ENCODE results near the gene CLDN6.
"Not testable (repeated sequence)": the region's sequence is repeated elsewhere in the genome, so short reads cannot be mapped to it uniquely, and the experiment has no call there.

Gene CLDN6

GRCh38 chr16:3056336-3057180 lies 38.6 kb upstream of the CLDN6 start:
- peak overlapping the region; percentile 77 for H3K4me3 Mint-ChIP-seq
- peaks cover 69% of the 10 kb centered on the region for H3K4me1 Mint-ChIP-seq
- peaks cover 69% of the 10 kb centered on the region for H3K36me3 Mint-ChIP-seq
- DNase-seq (ENCODE audit: low spot score in 2 of 2) = no peak
- H3K27ac Mint-ChIP-seq = peak overlapping the region; percentile 90
- no peak for ATAC-seq
- no peaks in the 10 kb centered on the region for H3K9me3 Mint-ChIP-seq

DNA sequence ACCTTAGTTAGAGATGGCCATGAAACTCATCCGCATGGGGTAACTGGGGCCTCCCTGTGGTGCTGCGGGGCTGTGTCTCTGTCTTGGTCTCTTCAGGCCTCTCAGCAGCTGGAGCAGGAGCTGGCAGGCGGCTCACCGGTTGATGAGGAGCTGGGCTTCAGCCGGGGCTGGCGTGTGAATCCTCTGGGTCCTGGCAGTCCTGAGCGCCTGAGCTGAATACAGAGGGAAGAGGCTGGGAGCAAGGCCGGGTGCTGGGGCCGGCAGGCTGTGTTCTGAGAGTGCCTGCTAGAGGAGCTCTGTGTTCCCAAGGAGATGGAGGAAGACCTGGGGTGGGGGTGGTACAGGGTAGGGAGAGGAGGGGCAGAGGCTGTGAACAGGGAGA lies 37.7 kb upstream of the CLDN6 start:
- Mint-ChIP-seq H3K4me1 (peaks cover 75% of the 10 kb centered on the region), H3K27ac (peak overlapping the region; percentile 90), H3K36me3 (peaks cover 73% of the 10 kb centered on the region), H3K4me3 (peak overlapping the region; percentile 77)
- DNase-seq (ENCODE audit: low spot score in 2 of 2); ATAC-seq; H3K9me3 Mint-ChIP-seq: not testable (repeated sequence)

GRCh38 chr16:3054965-3055733 lies 37.2 kb upstream of the CLDN6 start:
- peak; percentile 2 for ATAC-seq
- peak overlapping the region; percentile 77 for H3K4me3 Mint-ChIP-seq

GRCh38 chr16:3053330-3053710 lies 35.3 kb upstream of the CLDN6 start:
- H3K4me3 Mint-ChIP-seq = peak overlapping the region; percentile 77
- H3K27ac Mint-ChIP-seq; DNase-seq (ENCODE audit: low spot score in 2 of 2); H3K9me3 Mint-ChIP-seq: not testable (repeated sequence)
- H3K36me3 Mint-ChIP-seq = peaks cover 70% of the 10 kb centered on the region
- peaks cover 67% of the 10 kb centered on the region for H3K4me1 Mint-ChIP-seq
- ATAC-seq = peak; percentile 49

More at GRCh38 chr16:3054965-3055733, 37.2 kb upstream of the CLDN6 start:
- Mint-ChIP-seq H3K9me3 (no peaks in the 10 kb centered on the region), H3K4me1 (peaks cover 71% of the 10 kb centered on the region), H3K36me3 (peaks cover 76% of the 10 kb centered on the region), H3K27ac (peak overlapping the region; percentile 90)
- DNase-seq (ENCODE audit: low spot score in 2 of 2) = no peak

DNA sequence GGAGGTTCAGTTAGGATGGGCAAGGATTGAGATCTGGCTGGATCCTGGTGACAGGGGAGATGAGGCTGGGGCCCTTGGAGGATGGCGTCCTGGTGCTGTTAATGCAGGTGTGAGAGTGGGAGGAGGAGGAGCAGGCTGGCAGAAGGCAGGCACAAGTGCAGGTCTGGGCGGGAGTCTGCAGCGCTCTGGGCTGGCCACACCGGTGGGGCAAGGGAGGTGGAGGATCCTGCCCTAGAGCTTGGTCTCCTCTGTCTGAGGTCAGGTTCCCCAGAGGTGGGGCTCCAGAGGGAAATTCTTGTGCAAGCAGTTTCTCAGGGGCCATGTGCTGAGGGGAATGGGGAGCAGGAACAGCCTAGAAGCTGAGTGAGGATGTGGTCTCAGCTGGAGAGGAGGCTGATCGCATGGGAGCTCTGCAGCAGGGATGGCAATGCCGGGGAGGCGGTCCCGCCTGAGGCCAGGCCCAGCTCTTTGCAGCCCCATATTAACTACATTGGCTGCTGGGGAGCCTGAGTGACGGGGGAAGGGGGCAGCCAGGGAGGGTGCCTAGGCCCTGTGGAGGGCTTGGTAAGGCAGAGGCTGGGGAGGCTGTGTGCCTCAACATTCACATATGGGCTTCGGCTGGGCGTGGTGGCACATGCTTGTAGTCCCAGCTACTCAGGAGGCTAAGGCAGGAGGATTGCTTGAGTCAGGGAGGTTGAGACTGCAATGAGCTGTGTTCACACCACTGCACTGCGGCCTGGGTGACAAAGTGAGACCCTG lies 34.8 kb upstream of the CLDN6 start:
- Mint-ChIP-seq H3K36me3 (peaks cover 73% of the 10 kb centered on the region), H3K27ac (peak overlapping the region; percentile 76), H3K4me1 (peaks cover 71% of the 10 kb centered on the region)
- not testable (repeated sequence) for DNase-seq (ENCODE audit: low spot score in 2 of 2); H3K4me3 Mint-ChIP-seq; H3K9me3 Mint-ChIP-seq
- ATAC-seq = peak; percentile 72

- Mint-ChIP-seq H3K9me3 (no peaks in the 10 kb centered on the region), H3K4me1 (peaks cover 59% of the 10 kb centered on the region), H3K27ac (no peak overlapping the region), H3K4me3 (no peak overlapping the region), H3K36me3 (peaks cover 66% of the 10 kb centered on the region)
- ATAC-seq = no peak
- DNase-seq (ENCODE audit: low spot score in 2 of 2) = no peak
These were observed 33.5 kb upstream of the CLDN6 start for GRCh38 chr16:3051494-3051893.

DNA sequence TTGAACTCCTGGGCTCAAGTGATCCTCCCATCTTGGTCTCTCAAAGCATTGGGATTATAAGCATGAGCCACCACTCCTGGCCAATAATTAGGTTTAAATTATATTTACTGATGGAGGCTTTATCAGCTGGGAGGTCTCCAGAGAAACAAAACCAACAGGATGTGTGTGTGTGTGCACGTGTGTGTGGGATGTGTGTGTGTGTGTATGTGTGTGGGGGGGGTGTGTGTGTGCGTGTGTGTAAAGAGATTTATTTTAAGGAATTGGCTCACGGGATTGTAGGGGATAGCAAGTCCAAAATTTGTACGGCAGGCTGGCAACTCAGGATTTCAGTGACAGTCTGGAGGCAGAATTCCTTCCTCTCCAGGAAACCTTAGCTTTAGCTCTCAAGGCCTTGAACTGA lies 33.0 kb upstream of the CLDN6 start:
- peak overlapping the region; percentile 50 for H3K27ac Mint-ChIP-seq
- H3K9me3 Mint-ChIP-seq = no peaks in the 10 kb centered on the region
- H3K4me3 Mint-ChIP-seq = no peak overlapping the region
- DNase-seq (ENCODE audit: low spot score in 2 of 2) = no peak
- H3K36me3 Mint-ChIP-seq = peaks cover 62% of the 10 kb centered on the region
- H3K4me1 Mint-ChIP-seq = peaks cover 54% of the 10 kb centered on the region
- no peak for ATAC-seq

DNA sequence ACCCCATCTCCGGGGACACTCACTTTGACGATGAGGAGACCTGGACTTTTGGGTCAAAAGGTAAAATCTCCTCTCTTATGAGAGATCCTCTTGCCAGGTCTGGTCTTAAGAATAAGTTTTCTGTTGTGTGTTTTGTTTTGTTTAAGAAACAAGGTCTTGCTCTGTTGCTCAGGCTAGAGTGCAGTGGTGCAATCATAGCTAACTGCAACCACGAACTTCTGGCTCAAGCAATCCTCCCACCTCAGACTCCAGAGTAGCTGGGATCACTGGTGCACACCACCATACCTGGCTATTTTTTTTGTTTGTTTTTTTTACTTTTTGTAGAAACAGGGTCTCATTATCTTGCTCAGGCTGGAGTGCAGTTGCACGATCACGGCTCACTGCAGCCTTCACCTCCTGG lies 32.5 kb upstream of the CLDN6 start:
- ATAC-seq (no peak), DNase-seq (ENCODE audit: low spot score in 2 of 2) (no peak)
- Mint-ChIP-seq H3K27ac (peak overlapping the region; percentile 50), H3K9me3 (no peaks in the 10 kb centered on the region), H3K4me1 (peaks cover 49% of the 10 kb centered on the region), H3K36me3 (peaks cover 59% of the 10 kb centered on the region), H3K4me3 (no peak overlapping the region)

DNA sequence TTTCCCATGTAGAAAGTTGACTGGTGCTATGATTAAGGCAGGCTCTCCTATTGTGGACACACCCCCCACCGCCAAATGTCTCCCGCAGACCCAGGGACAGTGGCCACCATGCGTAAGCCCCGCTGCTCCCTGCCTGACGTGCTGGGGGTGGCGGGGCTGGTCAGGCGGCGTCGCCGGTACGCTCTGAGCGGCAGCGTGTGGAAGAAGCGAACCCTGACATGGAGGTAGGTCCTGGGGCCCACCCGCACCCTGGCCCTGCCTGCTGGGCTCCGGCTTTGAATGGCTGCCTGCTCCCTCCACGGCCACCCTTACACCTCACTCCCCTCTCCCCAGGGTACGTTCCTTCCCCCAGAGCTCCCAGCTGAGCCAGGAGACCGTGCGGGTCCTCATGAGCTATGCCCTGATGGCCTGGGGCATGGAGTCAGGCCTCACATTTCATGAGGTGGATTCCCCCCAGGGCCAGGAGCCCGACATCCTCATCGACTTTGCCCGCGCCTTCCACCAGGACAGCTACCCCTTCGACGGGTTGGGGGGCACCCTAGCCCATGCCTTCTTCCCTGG lies 32.0 kb upstream of the CLDN6 start:
- H3K4me1 Mint-ChIP-seq = peaks cover 49% of the 10 kb centered on the region
- ATAC-seq (no peak), DNase-seq (ENCODE audit: low spot score in 2 of 2) (no peak)
- H3K9me3 Mint-ChIP-seq = no peaks in the 10 kb centered on the region
- peak overlapping the region; percentile 50 for H3K27ac Mint-ChIP-seq
- H3K36me3 Mint-ChIP-seq = peaks cover 59% of the 10 kb centered on the region
- no peak overlapping the region for H3K4me3 Mint-ChIP-seq

DNA sequence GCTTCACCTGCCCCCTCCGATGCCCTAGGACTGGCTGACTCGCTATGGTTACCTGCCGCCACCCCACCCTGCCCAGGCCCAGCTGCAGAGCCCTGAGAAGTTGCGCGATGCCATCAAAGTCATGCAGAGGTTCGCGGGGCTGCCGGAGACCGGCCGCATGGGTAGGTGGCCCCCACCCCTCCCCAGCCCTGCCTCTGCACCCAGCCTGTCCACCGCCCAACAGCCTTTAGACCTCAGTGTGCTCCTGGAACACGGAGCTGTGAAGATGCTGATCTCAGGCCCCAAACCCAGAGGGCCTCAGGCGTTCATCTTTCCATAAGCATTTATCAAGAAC lies 29.4 kb upstream of the CLDN6 start:
- Mint-ChIP-seq H3K4me1 (peaks cover 37% of the 10 kb centered on the region), H3K9me3 (no peaks in the 10 kb centered on the region), H3K4me3 (peak overlapping the region; percentile 76), H3K36me3 (peaks cover 42% of the 10 kb centered on the region), H3K27ac (peak overlapping the region; percentile 45)
- DNase-seq (ENCODE audit: low spot score in 2 of 2) = no peak
- ATAC-seq = peak; percentile 9

GRCh38 chr16:3046641-3047386 lies 28.8 kb upstream of the CLDN6 start:
- peak overlapping the region; percentile 45 for H3K27ac Mint-ChIP-seq

DNA sequence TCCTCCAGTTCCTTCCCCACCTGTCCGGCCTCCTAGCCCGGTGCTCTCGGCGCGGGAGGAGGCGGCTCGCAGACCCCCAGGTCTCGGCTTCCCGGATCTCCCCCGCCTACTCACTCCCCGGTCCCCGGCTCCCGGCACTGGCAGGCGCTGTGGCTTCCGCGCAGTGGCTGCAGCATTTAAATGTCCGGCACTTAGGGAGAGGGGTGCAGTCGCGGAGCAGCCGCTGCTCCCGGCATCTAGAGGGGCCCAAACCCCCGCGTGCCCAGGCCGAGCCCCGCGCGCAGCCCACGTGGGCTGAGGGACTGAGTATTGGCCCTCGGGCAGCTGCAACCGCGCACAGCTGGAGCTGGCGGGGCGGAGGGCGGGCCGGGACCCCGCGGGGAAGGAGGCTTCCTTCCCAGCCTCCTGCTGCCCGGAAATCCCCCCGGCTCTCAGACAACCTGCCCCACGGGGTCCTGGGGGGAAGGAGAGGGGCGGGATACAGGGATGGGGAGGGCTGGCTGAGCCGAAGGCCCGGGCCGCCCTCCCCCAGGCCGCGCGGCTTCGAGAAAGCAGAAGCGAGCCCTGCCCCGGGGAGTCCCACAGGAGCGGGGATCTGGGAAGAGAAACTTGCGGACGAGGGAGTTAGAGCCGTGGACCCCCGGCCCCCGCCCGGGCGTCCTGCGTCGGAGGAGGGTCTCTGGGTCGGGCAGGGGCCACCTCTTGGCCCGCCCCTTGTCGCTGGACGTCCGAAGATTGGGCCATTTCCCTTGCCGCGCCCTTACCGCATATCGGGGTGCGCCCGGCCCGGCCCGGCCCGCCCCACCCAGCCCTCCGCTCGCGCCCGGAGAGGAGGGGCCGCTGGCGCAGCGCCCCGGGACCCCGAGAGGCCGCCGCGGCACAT lies 28.0 kb upstream of the CLDN6 start, which contains the start of gene MMP25:
Gene MMP25, plus strand, starts transcription at position 804 of the 883 bp plus-strand sequence. CDS start 357 bp downstream, outside the sequence.
- peaks cover 26% of the 10 kb centered on the region for H3K4me1 Mint-ChIP-seq
- no peaks in the 10 kb centered on the region for H3K9me3 Mint-ChIP-seq
- H3K4me3 Mint-ChIP-seq = peak within 1 kb of the TSS; percentile 76
- peak within 1 kb of the TSS; percentile 68 for H3K27ac Mint-ChIP-seq
- peak; percentile 57 for ATAC-seq
- peak in 1 of 2 donors; percentile 75 for DNase-seq (ENCODE audit: low spot score in 2 of 2)
- peaks cover 30% of the 10 kb centered on the region for H3K36me3 Mint-ChIP-seq

More at GRCh38 chr16:3046641-3047386, 28.8 kb upstream of the CLDN6 start:
- DNase-seq (ENCODE audit: low spot score in 2 of 2) (no peak), ATAC-seq (peak; percentile 45)
- Mint-ChIP-seq H3K9me3 (no peaks in the 10 kb centered on the region), H3K4me3 (peak overlapping the region; percentile 76), H3K4me1 (peaks cover 32% of the 10 kb centered on the region), H3K36me3 (peaks cover 37% of the 10 kb centered on the region)

GRCh38 chr16:3044708-3045107 lies 26.7 kb upstream of the CLDN6 start:
- H3K4me3 Mint-ChIP-seq = peak overlapping the region; percentile 76
- H3K27ac Mint-ChIP-seq = peak overlapping the region; percentile 68
- DNase-seq (ENCODE audit: low spot score in 2 of 2) (no peak), ATAC-seq (no peak)
- no peaks in the 10 kb centered on the region for H3K9me3 Mint-ChIP-seq
- H3K4me1 Mint-ChIP-seq = peaks cover 22% of the 10 kb centered on the region
- peaks cover 25% of the 10 kb centered on the region for H3K36me3 Mint-ChIP-seq

Data from stimulated activated effector memory CD8-positive, alpha-beta T cell treated with anti-CD3 and anti-CD28 coated beads, Interleukin-12 subunit alpha, Interleukin-12 subunit beta, amount 100 ng/mL, for 72 hours (primary cell).